GM10266 (cell line): ENCODE measurements around the gene KPNA1.

Source experiments
- DNase-seq: peaks from one replicate; pipeline ENCODE4 v3.0.0; 2012; ENCODE audit errors: extremely low spot score
- CTCF ChIP-seq: IDR thresholded peaks from 2 replicates; pipeline ENCODE4 v1.5.1; 2012; ENCODE audit warnings: mild to moderate bottlenecking, low read depth; ENCODE audit not compliant: control insufficient read depth, insufficient read depth; ENCODE audit errors: missing control alignments

KPNA1 gene

GRCh38 chr3:122514123-122515019 is at the start of gene KPNA1:
Gene KPNA1 (minus strand): TSS chr3:122514939. CDS start chr3:122496565, 18,374 bp downstream.
- no peak for TF ChIP-seq CTCF
- DNase-seq: peak; percentile 97

- TF ChIP-seq CTCF: no peak
- DNase-seq: peak; percentile 67
Observed at GRCh38 chr3:122564155-122564912, 49.6 kb upstream of the KPNA1 start, which contains the start of the genes DTX3L and PARP9. Gene DTX3L (plus strand): TSS chr3:122564338. CDS start chr3:122564427, 89 bp downstream. Gene PARP9 (minus strand): TSS chr3:122564300. CDS start chr3:122559620, 4,680 bp downstream.

GRCh38 chr3:122563717-122564025 is 48.9 kb upstream of the KPNA1 start:
- DNase-seq: no peak
- TF ChIP-seq CTCF: no peak

- peak; percentile 19 for DNase-seq
- no peak for TF ChIP-seq CTCF
Observed at GRCh38 chr3:122562923-122563716, 48.4 kb upstream of the KPNA1 start.

GRCh38 chr3:122560680-122561079 is 45.9 kb upstream of the KPNA1 start:
- DNase-seq: peak; percentile 76
- TF ChIP-seq CTCF: peak; percentile 66

- no peak for DNase-seq
- TF ChIP-seq CTCF: no peak
Observed at GRCh38 chr3:122559906-122560305, 45.2 kb upstream of the KPNA1 start.

GRCh38 chr3:122558605-122559004 is 43.9 kb upstream of the KPNA1 start:
- DNase-seq: no peak
- no peak for TF ChIP-seq CTCF
